ENCODE data around the gene SLC35F4. TPM values are rescaled to one million over a fixed set of nuclear protein-coding genes. Genes with fewer than 3 reads are reported as not detected.

SLC35F4 gene
- total and polyA plus RNA-seq, 2 of the 8 experiments (the other 6 are each of a cell fraction or from before 2014, with no cell fraction given) = not detected

DNA sequence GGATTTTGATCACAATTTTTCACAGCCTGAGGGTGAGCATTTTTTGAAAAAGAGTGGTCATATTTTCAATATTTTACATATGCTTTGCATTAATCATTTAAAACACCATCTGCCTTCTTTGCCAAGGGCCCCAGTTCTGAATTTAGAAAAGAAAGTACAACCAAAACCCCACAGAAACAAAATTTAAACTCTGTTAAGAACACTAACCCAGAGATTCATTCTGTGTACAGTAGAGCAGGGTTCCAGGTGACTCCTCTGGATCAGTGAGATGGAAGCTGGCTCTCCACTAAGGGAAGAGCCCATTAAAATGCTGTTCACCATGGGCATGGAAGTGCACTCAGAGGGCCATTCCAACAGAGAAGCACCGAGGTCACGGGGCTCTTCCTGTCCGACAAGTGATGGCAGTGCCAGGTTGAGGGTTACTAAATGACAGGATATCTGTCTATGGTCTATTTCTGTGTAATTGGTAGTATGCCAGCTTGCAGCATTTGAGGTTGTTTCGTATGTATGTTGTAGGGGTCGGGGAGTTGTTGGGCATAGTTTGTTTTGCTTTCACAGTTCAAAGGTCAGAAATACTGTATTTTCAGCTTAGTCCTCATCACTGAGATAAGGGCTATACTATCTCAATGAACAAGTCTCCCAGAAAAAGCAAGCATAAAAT lies 95.9 kb downstream of the SLC35F4 start:
- Histone ChIP-seq H2BK5ac (ENCODE audit: low read depth, low read length) (no peak overlapping the region), H3K23me2 (ENCODE audit: low read depth, low read length) (no peaks in the 10 kb centered on the region; the same call in 1 of the 2 replicates), H2BK20ac (ENCODE audit: low read length) (no peak overlapping the region), H3K4me2 (ENCODE audit: insufficient read depth in 1 of 2, low read depth in 2 of 2, low read length in 2 of 2) (no peak overlapping the region), H2BK120ac (replicated peaks; ENCODE audit: low read depth, low read length) (no peak overlapping the region), H4K20me1 (replicated peaks in 1 of 2; ENCODE audit: control insufficient read depth in 1 of 2, insufficient read depth in 2 of 2, low read length in 2 of 2) (peaks cover 0 to 2% of the 10 kb centered on the region in 2 experiments), H3K4me1 (replicated peaks in 1 of 4; ENCODE audit: control insufficient read depth in 3 of 4, insufficient read depth in 4 of 4, low read length in 3 of 4) (no peaks in the 10 kb centered on the region), H4K91ac (replicated peaks; ENCODE audit: insufficient read length, low read length) (no peak overlapping the region), H4K8ac (ENCODE audit: extremely low read depth, insufficient read depth, low read length) (no peak overlapping the region), H2AFZ (ENCODE audit: low read length) (no peak overlapping the region), H2AK5ac (ENCODE audit: low read depth, low read length) (no peak overlapping the region), H3K27ac (ENCODE audit: low read depth, low read length) (no peak overlapping the region), H3K9me3 (ENCODE audit: insufficient read depth in 2 of 2, low read depth in 1 of 2, low read length in 1 of 2) (no peaks in the 10 kb centered on the region), H2BK12ac (ENCODE audit: low read depth, low read length) (no peak overlapping the region), H3K23ac (ENCODE audit: insufficient read length) (no peak overlapping the region), H3K56ac (replicated peaks; ENCODE audit: insufficient read length, low read depth, low read length) (no peak overlapping the region), H3K79me2 (ENCODE audit: control insufficient read depth in 1 of 2, insufficient read depth in 2 of 2, low read length in 2 of 2) (no peaks in the 10 kb centered on the region), H3K79me1 (ENCODE audit: low read depth, low read length) (no peaks in the 10 kb centered on the region), H2BK15ac (ENCODE audit: low read length) (no peak overlapping the region), H3K9ac (replicated peaks in 1 of 4; ENCODE audit: extremely low read depth in 1 of 4, low read depth in 3 of 4, low read length in 3 of 4) (no peak overlapping the region), H4K5ac (ENCODE audit: insufficient read length, low read depth, low read length) (no peak overlapping the region), H3K14ac (ENCODE audit: insufficient read length) (no peak overlapping the region), H3K36me3 (ENCODE audit: control insufficient read depth in 2 of 4, insufficient read depth in 4 of 4, low read length in 3 of 4) (no peaks in the 10 kb centered on the region), H3K18ac (ENCODE audit: extremely low read depth, low read length) (no peak overlapping the region), H3K4ac (replicated peaks; ENCODE audit: insufficient read length, low read depth, low read length) (no peak overlapping the region), H3K27me3 (replicated peaks in 1 of 4; ENCODE audit: control insufficient read depth in 3 of 4, extremely low read depth in 1 of 4, insufficient read depth in 3 of 4, low read length in 3 of 4) (no peaks in the 10 kb centered on the region), H3K4me3 (ENCODE audit: extremely low read depth in 1 of 4, insufficient read depth in 2 of 4, low read depth in 3 of 4, low read length in 4 of 4) (no peak overlapping the region)
- WGBS, 2 experiments (ENCODE audit: extremely low coverage in 1 of 2, insufficient coverage in 1 of 2, insufficient read length in 1 of 2, insufficient replicate concordance in 2 of 2, low coverage in 1 of 2, low lambda C conversion rate in 2 of 2, missing lambda C conversion rate in 1 of 2) = 96% methylated on average over 5 of the region's 5 CpGs; no CpG with 5 or more reads in 1 of the 2 experiments
- CTCF ChIA-PET (ENCODE audit: partially characterized antibody) = no interaction called here
- FAIRE-seq (no peak), DNase-seq (ENCODE audit: low read depth in 1 of 2, low spot score in 2 of 2) (no peak)
- POLR2A ChIA-PET (ENCODE audit: partially characterized antibody) = no interaction called here
- TF ChIP-seq NANOG (IDR thresholded peaks at IDR 0.05; ENCODE audit: insufficient read depth, low read depth, low read length, poor library complexity, severe bottlenecking) (no peak), TAF7 (optimal IDR thresholded peaks at IDR 0.05; ENCODE audit: borderline replicate concordance, low read depth, low read length) (no peak), ZNF274 (IDR thresholded peaks at IDR 0.05; ENCODE audit: borderline replicate concordance, extremely low read depth, low read length) (no peak)
- TF ChIP-seq, protein P1, sequence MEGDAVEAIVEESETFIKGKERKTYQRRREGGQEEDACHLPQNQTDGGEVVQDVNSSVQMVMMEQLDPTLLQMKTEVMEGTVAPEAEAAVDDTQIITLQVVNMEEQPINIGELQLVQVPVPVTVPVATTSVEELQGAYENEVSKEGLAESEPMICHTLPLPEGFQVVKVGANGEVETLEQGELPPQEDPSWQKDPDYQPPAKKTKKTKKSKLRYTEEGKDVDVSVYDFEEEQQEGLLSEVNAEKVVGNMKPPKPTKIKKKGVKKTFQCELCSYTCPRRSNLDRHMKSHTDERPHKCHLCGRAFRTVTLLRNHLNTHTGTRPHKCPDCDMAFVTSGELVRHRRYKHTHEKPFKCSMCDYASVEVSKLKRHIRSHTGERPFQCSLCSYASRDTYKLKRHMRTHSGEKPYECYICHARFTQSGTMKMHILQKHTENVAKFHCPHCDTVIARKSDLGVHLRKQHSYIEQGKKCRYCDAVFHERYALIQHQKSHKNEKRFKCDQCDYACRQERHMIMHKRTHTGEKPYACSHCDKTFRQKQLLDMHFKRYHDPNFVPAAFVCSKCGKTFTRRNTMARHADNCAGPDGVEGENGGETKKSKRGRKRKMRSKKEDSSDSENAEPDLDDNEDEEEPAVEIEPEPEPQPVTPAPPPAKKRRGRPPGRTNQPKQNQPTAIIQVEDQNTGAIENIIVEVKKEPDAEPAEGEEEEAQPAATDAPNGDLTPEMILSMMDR (IDR thresholded peaks at IDR 0.05; ENCODE audit: control extremely low read depth in 1 of 3, insufficient read depth in 1 of 3, low read depth in 1 of 3, low read length in 3 of 3) = no peak
